ENCODE results near the gene SNX10.

DNA sequence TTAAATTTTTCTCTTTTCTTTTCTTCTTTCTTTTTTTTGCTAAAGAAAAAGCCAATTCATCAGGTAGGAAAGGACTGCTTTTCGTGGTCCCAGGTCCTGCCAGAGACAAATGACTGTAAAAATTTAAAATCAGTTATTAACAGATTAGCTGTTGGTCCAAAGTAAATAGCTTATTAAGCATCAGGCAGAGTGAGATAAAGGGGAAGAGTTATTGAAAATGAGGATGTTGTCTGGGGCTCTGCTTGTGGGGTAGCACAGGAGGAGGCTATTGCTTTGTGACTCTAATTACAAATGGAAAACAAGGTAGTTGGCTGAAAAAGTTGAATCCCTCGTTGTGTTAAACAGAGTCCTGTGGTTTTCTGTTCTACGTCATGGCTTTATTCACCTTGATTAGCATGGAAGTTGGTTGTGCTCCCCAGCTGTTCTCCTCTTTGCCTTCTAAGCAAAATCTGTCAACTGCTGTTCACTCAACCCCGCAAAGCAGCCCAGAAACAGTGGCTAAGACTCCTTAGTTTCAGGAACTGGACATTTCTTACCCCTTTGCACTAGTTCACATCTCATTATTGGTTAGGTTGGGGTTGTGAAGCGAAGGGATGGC, 128.9 kb downstream of the SNX10 start:
- TF ChIP-seq RAD21 (IDR thresholded peaks at IDR 0.05; ENCODE audit: low read depth) (no peak), YY1 (IDR thresholded peaks at IDR 0.05; ENCODE audit: low read depth) (no peak), USF1 (IDR thresholded peaks at IDR 0.05) (no peak), EP300 (IDR thresholded peaks at IDR 0.05; ENCODE audit: borderline replicate concordance) (no peak), CEBPB (IDR thresholded peaks at IDR 0.05) (no peak), ZBTB7A (IDR thresholded peaks at IDR 0.05; ENCODE audit: low read depth) (no peak)
- TF ChIP-seq, protein P1, sequence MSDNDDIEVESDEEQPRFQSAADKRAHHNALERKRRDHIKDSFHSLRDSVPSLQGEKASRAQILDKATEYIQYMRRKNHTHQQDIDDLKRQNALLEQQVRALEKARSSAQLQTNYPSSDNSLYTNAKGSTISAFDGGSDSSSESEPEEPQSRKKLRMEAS (IDR thresholded peaks at IDR 0.05) = no peak
- TF ChIP-seq, protein P2, sequence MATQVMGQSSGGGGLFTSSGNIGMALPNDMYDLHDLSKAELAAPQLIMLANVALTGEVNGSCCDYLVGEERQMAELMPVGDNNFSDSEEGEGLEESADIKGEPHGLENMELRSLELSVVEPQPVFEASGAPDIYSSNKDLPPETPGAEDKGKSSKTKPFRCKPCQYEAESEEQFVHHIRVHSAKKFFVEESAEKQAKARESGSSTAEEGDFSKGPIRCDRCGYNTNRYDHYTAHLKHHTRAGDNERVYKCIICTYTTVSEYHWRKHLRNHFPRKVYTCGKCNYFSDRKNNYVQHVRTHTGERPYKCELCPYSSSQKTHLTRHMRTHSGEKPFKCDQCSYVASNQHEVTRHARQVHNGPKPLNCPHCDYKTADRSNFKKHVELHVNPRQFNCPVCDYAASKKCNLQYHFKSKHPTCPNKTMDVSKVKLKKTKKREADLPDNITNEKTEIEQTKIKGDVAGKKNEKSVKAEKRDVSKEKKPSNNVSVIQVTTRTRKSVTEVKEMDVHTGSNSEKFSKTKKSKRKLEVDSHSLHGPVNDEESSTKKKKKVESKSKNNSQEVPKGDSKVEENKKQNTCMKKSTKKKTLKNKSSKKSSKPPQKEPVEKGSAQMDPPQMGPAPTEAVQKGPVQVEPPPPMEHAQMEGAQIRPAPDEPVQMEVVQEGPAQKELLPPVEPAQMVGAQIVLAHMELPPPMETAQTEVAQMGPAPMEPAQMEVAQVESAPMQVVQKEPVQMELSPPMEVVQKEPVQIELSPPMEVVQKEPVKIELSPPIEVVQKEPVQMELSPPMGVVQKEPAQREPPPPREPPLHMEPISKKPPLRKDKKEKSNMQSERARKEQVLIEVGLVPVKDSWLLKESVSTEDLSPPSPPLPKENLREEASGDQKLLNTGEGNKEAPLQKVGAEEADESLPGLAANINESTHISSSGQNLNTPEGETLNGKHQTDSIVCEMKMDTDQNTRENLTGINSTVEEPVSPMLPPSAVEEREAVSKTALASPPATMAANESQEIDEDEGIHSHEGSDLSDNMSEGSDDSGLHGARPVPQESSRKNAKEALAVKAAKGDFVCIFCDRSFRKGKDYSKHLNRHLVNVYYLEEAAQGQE (IDR thresholded peaks at IDR 0.05; ENCODE audit: low read depth) = no peak

All from Ishikawa (cell line).